Esophagus squamous epithelium (tissue), 4 donors: ENCODE measurements around the gene PPT1.

ENCODE experiments used
- POLR2A ChIP-seq, 4 donors: fragments of 450-650 bp; IDR thresholded peaks; one replicate each; pipeline ENCODE4 v1.6.1; 2017; ENCODE audit warnings: antibody characterized with exemption in 4 of 4, mild to moderate bottlenecking in 4 of 4, moderate library complexity in 3 of 4
- TF ChIP-seq, protein P1 (sequence below), 6 experiments: fragments of 450-650 bp in 4 of 6; fragments of 200-600 bp in 2 of 6; sonication (generic) in 2 of 6; IDR thresholded peaks; one replicate each; pipeline ENCODE4 v1.5.1; 2016 to 2019; ENCODE audit warnings: antibody characterized with exemption in 6 of 6, mild to moderate bottlenecking in 4 of 6, moderate library complexity in 4 of 6

DNA sequence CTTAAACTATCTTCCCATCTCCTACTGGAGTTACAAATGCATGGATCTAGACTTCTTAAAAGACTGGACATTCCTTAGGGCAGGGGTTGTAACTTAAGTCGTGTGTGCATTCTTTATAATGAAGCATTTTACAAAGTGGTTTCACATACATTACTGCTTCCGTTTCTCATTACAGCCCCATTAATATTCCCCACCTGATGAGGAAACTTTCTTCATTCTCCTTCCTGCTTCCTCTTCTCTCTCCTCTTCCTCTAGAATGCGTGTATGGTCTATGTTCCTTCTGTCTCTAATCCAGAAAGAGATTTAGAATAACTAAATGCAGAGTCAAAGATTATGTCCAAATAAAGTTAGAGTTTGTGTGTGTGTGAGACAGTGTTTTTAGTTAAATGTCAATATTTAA is 58.4 kb downstream of the PPT1 start:
- TF ChIP-seq, protein P1, sequence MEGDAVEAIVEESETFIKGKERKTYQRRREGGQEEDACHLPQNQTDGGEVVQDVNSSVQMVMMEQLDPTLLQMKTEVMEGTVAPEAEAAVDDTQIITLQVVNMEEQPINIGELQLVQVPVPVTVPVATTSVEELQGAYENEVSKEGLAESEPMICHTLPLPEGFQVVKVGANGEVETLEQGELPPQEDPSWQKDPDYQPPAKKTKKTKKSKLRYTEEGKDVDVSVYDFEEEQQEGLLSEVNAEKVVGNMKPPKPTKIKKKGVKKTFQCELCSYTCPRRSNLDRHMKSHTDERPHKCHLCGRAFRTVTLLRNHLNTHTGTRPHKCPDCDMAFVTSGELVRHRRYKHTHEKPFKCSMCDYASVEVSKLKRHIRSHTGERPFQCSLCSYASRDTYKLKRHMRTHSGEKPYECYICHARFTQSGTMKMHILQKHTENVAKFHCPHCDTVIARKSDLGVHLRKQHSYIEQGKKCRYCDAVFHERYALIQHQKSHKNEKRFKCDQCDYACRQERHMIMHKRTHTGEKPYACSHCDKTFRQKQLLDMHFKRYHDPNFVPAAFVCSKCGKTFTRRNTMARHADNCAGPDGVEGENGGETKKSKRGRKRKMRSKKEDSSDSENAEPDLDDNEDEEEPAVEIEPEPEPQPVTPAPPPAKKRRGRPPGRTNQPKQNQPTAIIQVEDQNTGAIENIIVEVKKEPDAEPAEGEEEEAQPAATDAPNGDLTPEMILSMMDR (IDR thresholded peaks at IDR 0.05) = no peak
- no peak for TF ChIP-seq POLR2A (IDR thresholded peaks at IDR 0.05)
